ENCODE data around the gene THOP1. TPM values are rescaled to one million over a fixed set of nuclear protein-coding genes. Genes with fewer than 3 reads are reported as not detected.

Gene THOP1
- total RNA-seq, 1 experiment from 2014 or later: 143 TPM

DNA sequence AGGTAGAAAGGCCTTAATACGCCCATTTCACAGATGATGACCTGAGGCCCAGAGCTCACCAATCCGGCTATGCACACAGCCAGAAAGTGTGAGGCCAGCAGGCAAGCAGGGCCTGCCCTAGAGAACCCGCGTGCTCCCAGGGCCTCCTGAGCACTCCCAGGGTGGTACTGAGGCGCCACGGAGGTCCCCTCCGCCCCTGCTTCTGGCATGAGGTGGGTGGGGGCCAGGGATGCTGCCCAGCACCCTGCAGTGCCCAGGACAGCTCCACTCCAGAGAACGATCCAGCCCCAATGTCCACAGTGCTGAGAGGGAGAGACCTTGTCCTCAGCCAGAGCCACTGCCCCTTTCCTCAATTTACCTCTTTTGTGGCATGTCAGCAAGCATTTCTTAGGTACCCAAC, 16.1 kb upstream of the THOP1 start:
- POLR2A ChIA-PET: no interaction called here
- no peaks in the 10 kb centered on the region for H3K27me3 ChIP-seq (ENCODE audit: control insufficient read depth, insufficient read depth, low read length)
- H3K4me1 ChIP-seq (ENCODE audit: control insufficient read depth, insufficient read depth, low read length): no peaks in the 10 kb centered on the region
- intact Hi-C loops (cut with micrococcal nuclease; ENCODE audit: unreplicated experiment) (no loop called here), in situ Hi-C loops (cut with HindIII; ENCODE audit: low pct_unique_long_range_greater_than_20kb, low sequenced_read_pairs) (no loop called here)
- TF ChIP-seq POLR2AphosphoS5 (IDR thresholded peaks at IDR 0.05; ENCODE audit: low read depth, low read length) (no peak), SIN3A (IDR thresholded peaks at IDR 0.05; ENCODE audit: borderline replicate concordance, insufficient read depth, low read depth, low read length) (no peak), TCF7L2 (IDR thresholded peaks at IDR 0.05; ENCODE audit: low read depth, low read length) (no peak)
- TF ChIP-seq, protein P1, sequence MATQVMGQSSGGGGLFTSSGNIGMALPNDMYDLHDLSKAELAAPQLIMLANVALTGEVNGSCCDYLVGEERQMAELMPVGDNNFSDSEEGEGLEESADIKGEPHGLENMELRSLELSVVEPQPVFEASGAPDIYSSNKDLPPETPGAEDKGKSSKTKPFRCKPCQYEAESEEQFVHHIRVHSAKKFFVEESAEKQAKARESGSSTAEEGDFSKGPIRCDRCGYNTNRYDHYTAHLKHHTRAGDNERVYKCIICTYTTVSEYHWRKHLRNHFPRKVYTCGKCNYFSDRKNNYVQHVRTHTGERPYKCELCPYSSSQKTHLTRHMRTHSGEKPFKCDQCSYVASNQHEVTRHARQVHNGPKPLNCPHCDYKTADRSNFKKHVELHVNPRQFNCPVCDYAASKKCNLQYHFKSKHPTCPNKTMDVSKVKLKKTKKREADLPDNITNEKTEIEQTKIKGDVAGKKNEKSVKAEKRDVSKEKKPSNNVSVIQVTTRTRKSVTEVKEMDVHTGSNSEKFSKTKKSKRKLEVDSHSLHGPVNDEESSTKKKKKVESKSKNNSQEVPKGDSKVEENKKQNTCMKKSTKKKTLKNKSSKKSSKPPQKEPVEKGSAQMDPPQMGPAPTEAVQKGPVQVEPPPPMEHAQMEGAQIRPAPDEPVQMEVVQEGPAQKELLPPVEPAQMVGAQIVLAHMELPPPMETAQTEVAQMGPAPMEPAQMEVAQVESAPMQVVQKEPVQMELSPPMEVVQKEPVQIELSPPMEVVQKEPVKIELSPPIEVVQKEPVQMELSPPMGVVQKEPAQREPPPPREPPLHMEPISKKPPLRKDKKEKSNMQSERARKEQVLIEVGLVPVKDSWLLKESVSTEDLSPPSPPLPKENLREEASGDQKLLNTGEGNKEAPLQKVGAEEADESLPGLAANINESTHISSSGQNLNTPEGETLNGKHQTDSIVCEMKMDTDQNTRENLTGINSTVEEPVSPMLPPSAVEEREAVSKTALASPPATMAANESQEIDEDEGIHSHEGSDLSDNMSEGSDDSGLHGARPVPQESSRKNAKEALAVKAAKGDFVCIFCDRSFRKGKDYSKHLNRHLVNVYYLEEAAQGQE (IDR thresholded peaks at IDR 0.05; ENCODE audit: insufficient read depth in 1 of 2, low read depth in 2 of 2, low read length in 1 of 2): no peak
- TF ChIP-seq, protein P2, sequence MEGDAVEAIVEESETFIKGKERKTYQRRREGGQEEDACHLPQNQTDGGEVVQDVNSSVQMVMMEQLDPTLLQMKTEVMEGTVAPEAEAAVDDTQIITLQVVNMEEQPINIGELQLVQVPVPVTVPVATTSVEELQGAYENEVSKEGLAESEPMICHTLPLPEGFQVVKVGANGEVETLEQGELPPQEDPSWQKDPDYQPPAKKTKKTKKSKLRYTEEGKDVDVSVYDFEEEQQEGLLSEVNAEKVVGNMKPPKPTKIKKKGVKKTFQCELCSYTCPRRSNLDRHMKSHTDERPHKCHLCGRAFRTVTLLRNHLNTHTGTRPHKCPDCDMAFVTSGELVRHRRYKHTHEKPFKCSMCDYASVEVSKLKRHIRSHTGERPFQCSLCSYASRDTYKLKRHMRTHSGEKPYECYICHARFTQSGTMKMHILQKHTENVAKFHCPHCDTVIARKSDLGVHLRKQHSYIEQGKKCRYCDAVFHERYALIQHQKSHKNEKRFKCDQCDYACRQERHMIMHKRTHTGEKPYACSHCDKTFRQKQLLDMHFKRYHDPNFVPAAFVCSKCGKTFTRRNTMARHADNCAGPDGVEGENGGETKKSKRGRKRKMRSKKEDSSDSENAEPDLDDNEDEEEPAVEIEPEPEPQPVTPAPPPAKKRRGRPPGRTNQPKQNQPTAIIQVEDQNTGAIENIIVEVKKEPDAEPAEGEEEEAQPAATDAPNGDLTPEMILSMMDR (IDR thresholded peaks at IDR 0.05): no peak
- no peak overlapping the region for H3K4me3 ChIP-seq (ENCODE audit: low read depth in 2 of 2, low read length in 2 of 2)
- H3K9me3 ChIP-seq (ENCODE audit: control insufficient read depth, insufficient read depth, low read depth, low read length): no peaks in the 10 kb centered on the region
- CTCF ChIA-PET: no interaction called here
- no peak for ATAC-seq
- DNase-seq (ENCODE audit: low read depth, low spot score): no peak
- BruUV-seq (replicated peaks): no TSS peak
- no peaks in the 10 kb centered on the region; the same call in 1 of the 2 replicates for H3K36me3 ChIP-seq (ENCODE audit: control insufficient read depth, insufficient read depth, low read length)
- no peak overlapping the region for H3K27ac ChIP-seq (ENCODE audit: low read length)

DNA sequence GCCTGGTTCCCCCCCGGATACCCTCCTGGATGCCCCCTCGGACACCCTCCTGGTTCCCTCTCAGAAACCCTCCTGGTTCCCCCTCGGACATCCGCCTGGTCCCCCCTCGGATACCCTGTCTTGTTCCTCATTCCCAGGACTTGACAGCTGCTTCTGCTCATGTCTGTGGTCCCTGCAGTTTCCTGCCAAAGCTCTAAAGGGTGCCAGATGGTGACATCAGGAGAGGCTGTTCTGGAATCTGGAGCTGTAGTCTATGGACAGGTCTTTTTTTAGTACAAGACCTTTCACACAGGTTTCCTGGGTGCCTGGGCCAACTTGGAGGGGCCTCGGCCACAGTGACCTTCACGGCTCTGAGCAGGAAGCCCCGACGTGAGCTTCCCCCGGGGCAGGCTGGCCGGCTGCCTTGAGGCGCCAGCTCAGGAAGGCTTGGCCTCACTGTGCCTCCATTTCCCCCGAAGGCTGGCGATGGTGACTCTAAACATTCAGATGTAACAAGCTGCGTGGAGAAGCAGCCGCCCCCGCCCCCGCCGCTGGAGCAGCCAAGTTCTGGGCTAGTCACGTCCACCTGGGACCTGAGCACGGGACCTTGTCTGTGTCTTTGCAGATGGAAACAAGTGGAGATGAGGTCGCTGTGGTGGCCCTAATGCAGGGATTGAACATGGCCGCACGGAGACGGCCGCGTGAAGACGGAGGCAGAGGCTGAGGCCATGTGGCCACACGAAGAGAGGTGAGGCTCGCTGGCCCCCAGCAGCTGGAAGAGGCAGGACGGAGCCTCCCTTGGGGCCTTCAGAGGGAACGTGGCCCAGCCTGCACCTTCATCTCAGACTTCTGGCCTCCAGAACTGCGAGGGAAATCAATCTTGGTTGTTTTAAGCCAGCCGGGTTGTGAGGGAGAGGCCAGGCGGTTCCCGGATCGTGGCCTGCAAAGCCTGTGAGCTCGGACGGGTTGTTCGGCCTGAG, 15.0 kb upstream of the THOP1 start:
- intact Hi-C loops (cut with micrococcal nuclease; ENCODE audit: unreplicated experiment) (no loop called here), in situ Hi-C loops (cut with HindIII; ENCODE audit: low pct_unique_long_range_greater_than_20kb, low sequenced_read_pairs) (no loop called here)
- CTCF ChIA-PET: no interaction called here
- POLR2A ChIA-PET: no interaction called here
- ATAC-seq (no peak), DNase-seq (ENCODE audit: low read depth, low spot score) (no peak)
- no peak overlapping the region for H3K4me3 ChIP-seq (ENCODE audit: low read depth in 2 of 2, low read length in 2 of 2)
- H3K27ac ChIP-seq (ENCODE audit: low read length): no peak overlapping the region
- no peaks in the 10 kb centered on the region; the same call in 1 of the 2 replicates for H3K36me3 ChIP-seq (ENCODE audit: control insufficient read depth, insufficient read depth, low read length)
- no peaks in the 10 kb centered on the region for H3K27me3 ChIP-seq (ENCODE audit: control insufficient read depth, insufficient read depth, low read length)
- no peak for TF ChIP-seq TCF7L2 (IDR thresholded peaks at IDR 0.05; ENCODE audit: low read depth, low read length)
- TF ChIP-seq, protein P1 (IDR thresholded peaks at IDR 0.05; ENCODE audit: insufficient read depth in 1 of 2, low read depth in 2 of 2, low read length in 1 of 2): no peak
- no peaks in the 10 kb centered on the region for H3K9me3 ChIP-seq (ENCODE audit: control insufficient read depth, insufficient read depth, low read depth, low read length)
- no TSS peak for BruUV-seq (replicated peaks)
- H3K4me1 ChIP-seq (ENCODE audit: control insufficient read depth, insufficient read depth, low read length): no peaks in the 10 kb centered on the region

Measured in Panc1 (cell line).